Nephron (organoid): ENCODE data around the gene FBXL16.

ENCODE experiments used
- H3K27ac Mint-ChIP-seq, 3 experiments: 2 replicates each; pipeline ENCODE4 v1.8.0; 2020; ENCODE audit warnings: mixed read lengths in 3 of 3, mild to moderate bottlenecking in 2 of 3, moderate library complexity in 1 of 3
- H3K27me3 Mint-ChIP-seq: 2 replicates; pipeline ENCODE4 v1.8.0; 2021; ENCODE audit warnings: low read depth, mild to moderate bottlenecking, moderate library complexity, mixed read lengths
- H3K36me3 Mint-ChIP-seq: 2 replicates; pipeline ENCODE4 v1.8.0; 2020; ENCODE audit warnings: low read depth, mixed read lengths
- H3K4me1 Mint-ChIP-seq: 2 replicates; pipeline ENCODE4 v1.8.0; 2020; ENCODE audit warnings: mixed read lengths
- H3K4me3 Mint-ChIP-seq, 3 experiments: 2 replicates each; pipeline ENCODE4 v1.8.0; 2020; ENCODE audit warnings: mild to moderate bottlenecking in 3 of 3, mixed read lengths in 3 of 3, moderate library complexity in 2 of 3
- H3K9me3 Mint-ChIP-seq: 2 replicates; pipeline ENCODE4 v1.8.0; 2020; ENCODE audit warnings: mixed read lengths
- TF ChIP-seq, protein P1 (sequence below), 3 experiments: fragments of 200-600 bp; sonication (generic); IDR thresholded peaks; one replicate each; pipeline ENCODE4 v1.5.0; 2021; ENCODE audit warnings: antibody characterized with exemption in 3 of 3; ENCODE audit not compliant: unreplicated experiment in 3 of 3

The FBXL16 gene

DNA sequence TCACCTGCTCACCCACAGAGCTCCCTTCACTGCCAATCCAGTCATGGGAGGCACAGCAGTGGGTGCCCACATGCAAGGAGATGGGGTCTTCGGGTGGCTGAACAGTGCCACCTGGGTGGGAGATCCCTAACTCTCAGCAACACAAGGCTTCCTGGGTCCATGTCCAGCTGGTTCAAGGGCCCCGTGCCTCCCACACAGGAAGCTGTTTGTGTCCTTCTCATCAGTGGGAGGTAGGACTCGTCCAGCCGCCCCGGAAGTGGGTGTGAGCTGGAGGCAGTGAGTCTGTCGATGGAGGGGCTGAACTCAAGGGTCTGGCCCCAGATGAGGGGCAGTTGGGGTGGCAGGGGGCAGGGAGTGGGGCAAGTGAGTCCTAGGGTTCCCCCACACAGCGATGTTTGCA lies 1.6 kb downstream of the FBXL16 start:
- no peaks in the 10 kb centered on the region for H3K4me1 Mint-ChIP-seq
- TF ChIP-seq, protein P1, sequence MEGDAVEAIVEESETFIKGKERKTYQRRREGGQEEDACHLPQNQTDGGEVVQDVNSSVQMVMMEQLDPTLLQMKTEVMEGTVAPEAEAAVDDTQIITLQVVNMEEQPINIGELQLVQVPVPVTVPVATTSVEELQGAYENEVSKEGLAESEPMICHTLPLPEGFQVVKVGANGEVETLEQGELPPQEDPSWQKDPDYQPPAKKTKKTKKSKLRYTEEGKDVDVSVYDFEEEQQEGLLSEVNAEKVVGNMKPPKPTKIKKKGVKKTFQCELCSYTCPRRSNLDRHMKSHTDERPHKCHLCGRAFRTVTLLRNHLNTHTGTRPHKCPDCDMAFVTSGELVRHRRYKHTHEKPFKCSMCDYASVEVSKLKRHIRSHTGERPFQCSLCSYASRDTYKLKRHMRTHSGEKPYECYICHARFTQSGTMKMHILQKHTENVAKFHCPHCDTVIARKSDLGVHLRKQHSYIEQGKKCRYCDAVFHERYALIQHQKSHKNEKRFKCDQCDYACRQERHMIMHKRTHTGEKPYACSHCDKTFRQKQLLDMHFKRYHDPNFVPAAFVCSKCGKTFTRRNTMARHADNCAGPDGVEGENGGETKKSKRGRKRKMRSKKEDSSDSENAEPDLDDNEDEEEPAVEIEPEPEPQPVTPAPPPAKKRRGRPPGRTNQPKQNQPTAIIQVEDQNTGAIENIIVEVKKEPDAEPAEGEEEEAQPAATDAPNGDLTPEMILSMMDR (IDR thresholded peaks at IDR 0.05; ENCODE audit: unreplicated experiment in 3 of 3): no peak
- no peak overlapping the region for H3K27ac Mint-ChIP-seq
- H3K36me3 Mint-ChIP-seq: no peaks in the 10 kb centered on the region
- no peak overlapping the region for H3K4me3 Mint-ChIP-seq
- H3K9me3 Mint-ChIP-seq: no peaks in the 10 kb centered on the region
- peaks cover 84% of the 10 kb centered on the region for H3K27me3 Mint-ChIP-seq

DNA sequence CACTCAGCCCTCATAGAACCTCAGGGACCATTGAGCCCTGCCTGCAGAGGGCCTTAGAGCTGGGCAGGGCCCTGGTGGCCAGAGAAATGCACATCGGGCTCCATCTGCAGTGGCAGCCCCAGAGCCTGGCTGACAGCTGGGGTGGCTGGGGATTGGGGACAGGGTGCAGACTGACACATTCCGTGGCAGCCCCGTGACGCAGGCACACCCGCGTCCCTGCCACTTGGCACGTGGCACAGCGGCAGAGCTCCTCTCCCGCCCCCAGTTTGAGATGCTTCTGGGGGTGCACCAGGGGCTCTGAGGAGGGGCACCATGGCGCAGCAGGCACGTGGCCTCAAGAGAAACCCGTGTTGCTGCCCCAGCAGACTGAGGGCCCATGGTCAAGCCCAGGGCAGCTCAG lies 2.2 kb downstream of the FBXL16 start:
- H3K4me1 Mint-ChIP-seq: no peaks in the 10 kb centered on the region
- TF ChIP-seq, protein P1 (IDR thresholded peaks at IDR 0.05; ENCODE audit: unreplicated experiment in 3 of 3): no peak
- no peaks in the 10 kb centered on the region for H3K36me3 Mint-ChIP-seq
- H3K27ac Mint-ChIP-seq: no peak overlapping the region
- no peaks in the 10 kb centered on the region for H3K9me3 Mint-ChIP-seq
- H3K4me3 Mint-ChIP-seq: no peak overlapping the region
- H3K27me3 Mint-ChIP-seq: peaks cover 84% of the 10 kb centered on the region

DNA sequence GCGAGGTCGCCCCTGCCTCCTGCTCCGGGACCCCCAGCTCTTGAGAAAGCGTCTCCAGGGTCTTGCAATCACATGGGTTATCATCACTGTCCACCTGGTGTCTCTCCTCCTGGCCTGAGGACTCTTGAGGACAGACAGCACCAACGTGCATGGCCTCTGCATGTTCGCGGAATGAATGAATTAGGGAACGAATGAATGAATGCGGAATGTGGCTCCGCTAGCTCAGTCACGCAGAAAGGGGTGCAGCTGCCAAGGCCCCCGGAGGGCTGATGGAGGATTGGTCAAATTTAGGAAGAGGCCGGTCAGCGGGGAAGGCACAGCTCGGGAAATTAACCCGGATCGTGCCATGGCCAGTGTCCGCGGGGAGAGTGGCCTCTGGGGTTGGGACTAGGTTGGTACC lies 3.3 kb downstream of the FBXL16 start:
- TF ChIP-seq, protein P1 (IDR thresholded peaks at IDR 0.05; ENCODE audit: unreplicated experiment in 3 of 3): no peak
- H3K36me3 Mint-ChIP-seq: no peaks in the 10 kb centered on the region
- H3K4me3 Mint-ChIP-seq: peak overlapping the region in 1 of 3 experiments; percentile 15
- H3K27ac Mint-ChIP-seq: no peak overlapping the region
- H3K27me3 Mint-ChIP-seq: peaks cover 86% of the 10 kb centered on the region
- no peaks in the 10 kb centered on the region for H3K9me3 Mint-ChIP-seq
- no peaks in the 10 kb centered on the region for H3K4me1 Mint-ChIP-seq

DNA sequence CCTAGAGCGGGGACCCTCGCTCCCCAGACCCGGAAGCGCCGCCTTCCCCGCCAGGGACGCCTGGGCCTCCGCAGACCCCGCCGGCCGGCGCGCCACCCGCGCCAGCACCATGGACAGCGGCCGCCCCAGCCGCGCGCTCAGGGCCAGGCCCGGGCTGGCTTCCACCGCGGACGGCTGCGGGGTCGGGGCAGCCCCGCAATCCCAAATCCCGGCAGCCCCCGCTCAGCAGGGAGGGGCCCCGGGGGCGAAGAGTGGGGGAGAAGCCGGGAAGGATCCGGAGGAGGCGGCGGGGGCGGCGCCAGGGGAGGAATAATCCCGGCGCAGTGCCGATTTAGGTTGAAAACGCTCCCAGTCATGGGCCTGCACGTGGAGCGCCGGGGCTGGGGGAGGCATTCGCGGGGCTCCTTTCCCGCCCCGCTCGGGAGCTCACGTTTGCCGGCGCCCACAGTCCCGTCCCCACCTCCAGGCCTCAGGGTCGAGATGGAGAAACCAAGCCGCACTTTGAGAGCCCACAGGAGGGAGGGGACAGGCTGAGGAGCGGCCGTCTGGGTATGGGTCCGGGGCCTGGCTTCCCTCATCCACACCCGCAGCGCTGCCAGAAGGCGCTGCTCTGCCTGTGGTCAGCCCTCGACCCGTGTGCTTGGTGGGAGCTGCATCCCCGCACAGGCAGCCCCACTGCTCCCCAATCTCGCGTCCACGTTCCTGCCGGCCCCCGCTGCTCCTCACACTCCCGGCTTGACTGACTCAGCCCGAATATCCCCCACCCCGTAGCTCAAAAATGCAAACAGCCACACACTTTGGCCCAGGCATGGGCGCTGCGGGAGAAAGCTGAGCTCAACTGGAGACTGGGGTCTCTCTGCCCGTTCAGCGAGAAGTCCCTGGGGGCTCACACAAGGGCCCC lies 4.7 kb downstream of the FBXL16 start:
- Mint-ChIP-seq H3K27ac (no peak overlapping the region), H3K9me3 (no peaks in the 10 kb centered on the region), H3K36me3 (no peaks in the 10 kb centered on the region), H3K4me3 (no peak overlapping the region), H3K27me3 (peaks cover 86% of the 10 kb centered on the region), H3K4me1 (no peaks in the 10 kb centered on the region)
- TF ChIP-seq, protein P1 (IDR thresholded peaks at IDR 0.05; ENCODE audit: unreplicated experiment in 3 of 3): no peak

DNA sequence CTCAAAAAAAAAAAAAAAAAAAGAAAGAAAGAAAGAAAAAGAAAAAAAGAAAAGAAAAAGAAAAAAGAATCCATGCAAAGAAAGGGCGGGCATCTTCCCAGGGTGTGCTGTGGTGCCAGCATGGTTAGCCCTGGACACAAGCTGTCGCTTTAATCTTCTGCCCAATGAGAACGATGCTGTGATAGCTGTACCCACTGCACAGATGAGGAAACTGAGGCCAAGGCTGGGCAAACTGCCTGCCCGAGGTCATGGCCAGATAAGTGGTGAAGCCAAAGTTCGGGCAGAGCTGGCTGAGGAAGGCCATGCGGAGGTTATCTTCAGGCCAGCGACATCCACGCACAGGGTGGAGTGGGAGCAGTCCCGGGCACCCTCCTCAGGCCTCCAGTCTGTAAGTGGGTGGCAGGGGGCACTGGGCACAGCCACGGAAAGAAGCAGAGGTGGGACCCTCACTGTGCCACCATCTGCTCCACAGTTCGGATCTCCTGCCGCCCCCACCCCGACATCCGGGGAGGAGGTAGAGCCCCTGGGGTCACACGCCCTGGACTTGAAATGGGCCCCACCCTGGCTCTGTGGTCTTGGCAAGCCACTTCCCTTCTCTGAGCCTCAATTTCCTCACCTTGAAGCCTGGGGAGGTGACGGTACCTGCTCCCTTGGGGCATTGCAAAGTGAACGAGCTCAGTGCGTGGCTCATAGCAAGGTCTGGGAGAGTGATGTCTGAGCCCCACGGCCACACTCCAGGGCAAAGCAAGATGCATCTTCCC lies 6.5 kb downstream of the FBXL16 start:
- no peaks in the 10 kb centered on the region for H3K36me3 Mint-ChIP-seq
- TF ChIP-seq, protein P1 (IDR thresholded peaks at IDR 0.05; ENCODE audit: unreplicated experiment in 3 of 3): no peak
- H3K4me1 Mint-ChIP-seq: no peaks in the 10 kb centered on the region
- no peak overlapping the region for H3K4me3 Mint-ChIP-seq
- H3K9me3 Mint-ChIP-seq: no peaks in the 10 kb centered on the region
- H3K27me3 Mint-ChIP-seq: peaks cover 91% of the 10 kb centered on the region
- H3K27ac Mint-ChIP-seq: no peak overlapping the region
